Upper lobe of left lung (tissue), 4 donors: Measurements from ENCODE around the gene OSBPL9.

Experiments
- CTCF ChIP-seq, 6 experiments: fragments of 450-650 bp in 4 of 6; fragments of 200-600 bp in 2 of 6; sonication (generic) in 2 of 6; IDR thresholded peaks; one replicate each; pipeline ENCODE4 v1.5.1; 2016 to 2019; ENCODE audit warnings: antibody characterized with exemption in 6 of 6
- POLR2AphosphoS5 ChIP-seq, 2 donors: sonication (generic); formaldehyde crosslinking; IDR thresholded peaks; one replicate each; pipeline ENCODE4 v1.5.1; 2017; ENCODE audit warnings: antibody characterized with exemption in 2 of 2

GRCh38 chr1:51736702-51737101, 119.8 kb downstream of the OSBPL9 start:
- TF ChIP-seq CTCF (IDR thresholded peaks at IDR 0.05) (no peak), POLR2AphosphoS5 (IDR thresholded peaks at IDR 0.05) (no peak)
